ENCODE data around the gene SWT1. TPM values are rescaled to one million over a fixed set of nuclear protein-coding genes. Genes with fewer than 3 reads are reported as not detected.

The SWT1 gene
- total and polyA plus RNA-seq, 2 of the 13 experiments (the other 11 are each of a cell fraction or from before 2014, with no cell fraction given), result 1.7 to 2.5 TPM

DNA sequence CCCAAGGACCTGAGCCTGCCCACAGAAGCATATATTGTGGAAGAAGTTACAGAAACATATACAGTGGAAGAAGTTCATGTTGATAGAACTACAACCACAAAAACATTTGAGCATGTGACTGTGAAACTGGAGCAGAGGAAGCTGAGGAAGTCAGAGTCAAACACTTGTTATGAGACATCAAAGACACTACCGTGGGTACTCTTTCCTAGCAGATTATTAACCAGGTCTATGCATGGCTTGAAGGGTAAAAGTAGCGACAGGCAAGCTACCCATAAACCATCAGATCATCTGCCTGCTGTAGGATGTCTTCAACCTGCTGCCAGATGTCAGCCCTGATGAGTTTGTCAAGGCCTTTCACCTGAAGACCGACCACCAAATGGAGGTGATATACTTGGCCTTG lies 124.3 kb downstream of the SWT1 start (continued):
- TF ChIP-seq, protein P1, sequence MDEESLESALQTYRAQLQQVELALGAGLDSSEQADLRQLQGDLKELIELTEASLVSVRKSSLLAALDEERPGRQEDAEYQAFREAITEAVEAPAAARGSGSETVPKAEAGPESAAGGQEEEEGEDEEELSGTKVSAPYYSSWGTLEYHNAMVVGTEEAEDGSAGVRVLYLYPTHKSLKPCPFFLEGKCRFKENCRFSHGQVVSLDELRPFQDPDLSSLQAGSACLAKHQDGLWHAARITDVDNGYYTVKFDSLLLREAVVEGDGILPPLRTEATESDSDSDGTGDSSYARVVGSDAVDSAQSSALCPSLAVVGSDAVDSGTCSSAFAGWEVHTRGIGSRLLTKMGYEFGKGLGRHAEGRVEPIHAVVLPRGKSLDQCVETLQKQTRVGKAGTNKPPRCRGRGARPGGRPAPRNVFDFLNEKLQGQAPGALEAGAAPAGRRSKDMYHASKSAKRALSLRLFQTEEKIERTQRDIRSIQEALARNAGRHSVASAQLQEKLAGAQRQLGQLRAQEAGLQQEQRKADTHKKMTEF (CRISPR knock-in tag; IDR thresholded peaks at IDR 0.05), result 0 out of 2 replicates have a peak, but pooled peaks have one; percentile 38

DNA sequence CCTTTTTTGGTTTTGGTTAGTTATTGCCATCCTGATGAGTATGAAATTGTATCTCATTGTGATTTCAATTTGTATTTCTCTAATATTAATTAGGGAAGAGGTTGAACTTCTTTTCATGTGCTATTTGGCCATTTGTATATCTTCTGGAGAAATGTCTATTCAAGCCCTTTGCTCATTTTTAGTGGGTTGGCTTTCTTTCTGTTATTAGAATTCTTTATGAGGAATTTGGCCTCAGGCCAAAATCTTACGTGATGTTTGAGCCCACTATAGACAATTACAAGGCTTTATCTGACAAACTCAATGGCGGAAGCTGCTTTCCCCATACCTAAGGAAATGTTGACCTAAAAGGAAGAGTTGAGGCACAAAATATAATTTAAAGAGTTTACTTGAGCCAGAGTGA lies 127.1 kb downstream of the SWT1 start:
- intact Hi-C loops (cut with micrococcal nuclease; ENCODE audit: unreplicated experiment), result no loop called here
- POLR2A ChIA-PET, result no interaction called here
- no peaks in the 10 kb centered on the region for H3K9me3 ChIP-seq (ENCODE audit: low read length)

GRCh38 chr1:185284533-185285276 lies 127.7 kb downstream of the SWT1 start:
- no TSS peak for BruUV-seq (replicated peaks)
- intact Hi-C loops (cut with micrococcal nuclease; ENCODE audit: unreplicated experiment) (no loop called here), in situ Hi-C loops (cut with HindIII; ENCODE audit: extremely low pct_ligation_motif_present, low pct_unique_long_range_greater_than_20kb) (no loop called here)
- H3K4me2 ChIP-seq (ENCODE audit: low read depth, low read length), result no peak overlapping the region
- no peaks in the 10 kb centered on the region for H3K36me3 ChIP-seq (replicated peaks in 1 of 2; ENCODE audit: control insufficient read depth in 1 of 2, insufficient read depth in 2 of 2, low read length in 2 of 2)
- FAIRE-seq, result no peak
- POLR2A ChIA-PET, result no interaction called here
- no peak overlapping the region for H3K27ac ChIP-seq (ENCODE audit: extremely low read length, insufficient read depth, low read length)
- no peak overlapping the region for H2AFZ ChIP-seq (ENCODE audit: low read length)
- no peak for DNase-seq (ENCODE audit: low spot score)
- WGBS (ENCODE audit: low lambda C conversion rate), result 63% methylated on average over 2 of the region's 2 CpGs
- peaks cover 23% of the 10 kb centered on the region for H3K4me1 ChIP-seq (ENCODE audit: insufficient read depth, low read length)
- H3K9me3 ChIP-seq (ENCODE audit: low read length), result no peaks in the 10 kb centered on the region
- H3K79me2 ChIP-seq (ENCODE audit: insufficient read depth, low read length), result no peaks in the 10 kb centered on the region
- H3K27me3 ChIP-seq (ENCODE audit: control insufficient read depth in 1 of 2, insufficient read depth in 2 of 2, low read length in 2 of 2), result no peaks in the 10 kb centered on the region
- H3K4me3 ChIP-seq (replicated peaks in 1 of 3; ENCODE audit: insufficient read depth in 1 of 3, low read depth in 2 of 3, low read length in 3 of 3), result no peak overlapping the region
- peak; percentile 19; the same call in 2 of the 3 replicates for ATAC-seq
- H3K9ac ChIP-seq (ENCODE audit: insufficient read depth, low read depth, low read length), result no peak overlapping the region
- no peaks in the 10 kb centered on the region for H4K20me1 ChIP-seq (ENCODE audit: insufficient read depth, low read length)
- CTCF ChIA-PET (ENCODE audit: low intra/inter-chr PET ratio, low total read pairs), result no interaction called here
- TF ChIP-seq ZNF383 (CRISPR knock-in tag; IDR thresholded peaks at IDR 0.05; ENCODE audit: borderline replicate concordance) (no peak), ATF1 (CRISPR knock-in tag; IDR thresholded peaks at IDR 0.05) (no peak), SRSF4 (IDR thresholded peaks at IDR 0.05; ENCODE audit: low read depth, low read length, poor library complexity, severe bottlenecking) (no peak), FOXO1 (CRISPR knock-in tag; IDR thresholded peaks at IDR 0.05) (no peak), KLF12 (CRISPR knock-in tag; IDR thresholded peaks at IDR 0.05; ENCODE audit: borderline replicate concordance) (no peak), ARHGAP35 (CRISPR knock-in tag; IDR thresholded peaks at IDR 0.05; ENCODE audit: borderline replicate concordance) (no peak), ZNF441 (CRISPR knock-in tag; IDR thresholded peaks at IDR 0.05; ENCODE audit: borderline replicate concordance) (no peak), POGZ (CRISPR knock-in tag; IDR thresholded peaks at IDR 0.05) (no peak), ADNP (CRISPR knock-in tag; IDR thresholded peaks at IDR 0.05) (no peak), AGO1 (IDR thresholded peaks at IDR 0.05; ENCODE audit: low read depth, low read length, poor library complexity, severe bottlenecking) (no peak), ZNF816 (CRISPR knock-in tag; IDR thresholded peaks at IDR 0.05; ENCODE audit: borderline replicate concordance) (no peak), ZSCAN22 (CRISPR knock-in tag; IDR thresholded peaks at IDR 0.05) (no peak)

More for the DNA sequence above, 127.1 kb downstream of the SWT1 start:
- ATAC-seq (no peak), FAIRE-seq (no peak), DNase-seq (ENCODE audit: low spot score) (no peak)
- no peak overlapping the region for H2AFZ ChIP-seq (ENCODE audit: low read length)
- no peak overlapping the region for H3K27ac ChIP-seq (ENCODE audit: extremely low read length, insufficient read depth, low read length)
- H3K4me2 ChIP-seq (ENCODE audit: low read depth, low read length), result no peak overlapping the region
- H4K20me1 ChIP-seq (ENCODE audit: insufficient read depth, low read length), result no peaks in the 10 kb centered on the region
- H3K27me3 ChIP-seq (ENCODE audit: control insufficient read depth in 1 of 2, insufficient read depth in 2 of 2, low read length in 2 of 2), result no peaks in the 10 kb centered on the region
- H3K4me1 ChIP-seq (ENCODE audit: insufficient read depth, low read length), result peaks cover 23% of the 10 kb centered on the region
- 97% methylated on average over 2 of the region's 2 CpGs for WGBS (ENCODE audit: low lambda C conversion rate)
- H3K4me3 ChIP-seq (replicated peaks in 1 of 3; ENCODE audit: insufficient read depth in 1 of 3, low read depth in 2 of 3, low read length in 3 of 3), result no peak overlapping the region
- H3K36me3 ChIP-seq (replicated peaks in 1 of 2; ENCODE audit: control insufficient read depth in 1 of 2, insufficient read depth in 2 of 2, low read length in 2 of 2), result no peaks in the 10 kb centered on the region
- CTCF ChIA-PET (ENCODE audit: low intra/inter-chr PET ratio, low total read pairs), result no interaction called here
- in situ Hi-C loops (cut with HindIII; ENCODE audit: extremely low pct_ligation_motif_present, low pct_unique_long_range_greater_than_20kb), result no loop called here
- H3K79me2 ChIP-seq (ENCODE audit: insufficient read depth, low read length), result no peaks in the 10 kb centered on the region
- no peak overlapping the region for H3K9ac ChIP-seq (ENCODE audit: insufficient read depth, low read depth, low read length)
- BruUV-seq (replicated peaks), result no TSS peak
- TF ChIP-seq ZNF629 (CRISPR knock-in tag; conservative IDR thresholded peaks at IDR 0.05), result no peak
- TF ChIP-seq CCDC6 (CRISPR knock-in tag; IDR thresholded peaks at IDR 0.05), result no peak
- TF ChIP-seq ZNF205 (CRISPR knock-in tag; IDR thresholded peaks at IDR 0.05), result no peak

Measured in HepG2 (cell line).